Hepatocyte (in vitro differentiated cells): ENCODE data around the gene TM4SF5. TPM values are rescaled to one million over a fixed set of nuclear protein-coding genes. Genes with fewer than 3 reads are reported as not detected.

Experiments
- DNase-seq: peaks from one replicate; pipeline ENCODE4 v3.0.0-alpha.2; 2016; ENCODE audit warnings: low spot score
- H2AFZ ChIP-seq: fragments of 200-600 bp; sonication (generic); 2 replicates; pipeline ENCODE4 v1.6.0; 2016; ENCODE audit warnings: antibody characterized with exemption, mild to moderate bottlenecking
- H3K27ac ChIP-seq: fragments of 200-600 bp; sonication (generic); 2 replicates; pipeline ENCODE4 v1.5.1; 2016; ENCODE audit warnings: mild to moderate bottlenecking
- H3K27me3 ChIP-seq: fragments of 200-600 bp; sonication (generic); 2 replicates; pipeline ENCODE4 v1.6.1; 2016
- H3K36me3 ChIP-seq: fragments of 200-600 bp; sonication (generic); replicated peaks from 2 replicates; pipeline ENCODE4 v1.5.1; 2016; ENCODE audit warnings: low read depth; ENCODE audit not compliant: insufficient read depth
- H3K4me1 ChIP-seq: fragments of 200-600 bp; sonication (generic); 2 replicates; pipeline ENCODE4 v1.5.1; 2016; ENCODE audit warnings: mild to moderate bottlenecking, moderate library complexity; ENCODE audit not compliant: insufficient read depth
- H3K4me2 ChIP-seq: fragments of 200-600 bp; sonication (generic); 2 replicates; pipeline ENCODE4 v1.6.0; 2016
- H3K4me3 ChIP-seq: fragments of 200-600 bp; sonication (generic); 2 replicates; pipeline ENCODE4 v1.5.1; 2016; ENCODE audit warnings: mild to moderate bottlenecking
- H3K79me2 ChIP-seq: fragments of 200-600 bp; sonication (generic); 2 replicates; pipeline ENCODE4 v1.6.0; 2017; ENCODE audit warnings: mild to moderate bottlenecking
- H3K9me2 ChIP-seq: fragments of 200-600 bp; sonication (generic); replicated peaks from 2 replicates; pipeline ENCODE4 v1.6.0; 2017; ENCODE audit warnings: mild to moderate bottlenecking; ENCODE audit not compliant: insufficient read depth
- H3K9me3 ChIP-seq: fragments of 200-600 bp; sonication (generic); 2 replicates; pipeline ENCODE4 v1.5.1; 2016; ENCODE audit warnings: low read depth, mild to moderate bottlenecking
- H4K20me1 ChIP-seq: fragments of 200-600 bp; sonication (generic); 2 replicates; pipeline ENCODE4 v1.6.0; 2016; ENCODE audit warnings: mild to moderate bottlenecking; ENCODE audit not compliant: insufficient read depth, poor library complexity, severe bottlenecking
- CTCF ChIP-seq: fragments of 200-600 bp; sonication (generic); IDR thresholded peaks from 2 replicates; pipeline ENCODE4 v1.5.1; 2016; ENCODE audit warnings: antibody characterized with exemption, mild to moderate bottlenecking; ENCODE audit not compliant: poor library complexity
- EZH2 ChIP-seq: fragments of 200-600 bp; sonication (generic); IDR thresholded peaks from 2 replicates; pipeline ENCODE4 v1.6.1; 2016; ENCODE audit warnings: antibody characterized with exemption, mild to moderate bottlenecking, borderline replicate concordance
- EZH2phosphoT487 ChIP-seq: fragments of 200-600 bp; sonication (generic); IDR thresholded peaks from one replicate; pipeline ENCODE4 v1.6.1; 2018; ENCODE audit warnings: antibody characterized with exemption, mild to moderate bottlenecking, low read depth, moderate library complexity; ENCODE audit not compliant: unreplicated experiment, severe bottlenecking
- WGBS: methylation state at CpG from one replicate; pipeline ENCODE4 v1.1.6; 2016; ENCODE audit warnings: low lambda C conversion rate; ENCODE audit errors: missing lambda C conversion rate; 5-methylcytosine and 5-hydroxymethylcytosine counted together
- polyA plus RNA-seq: library from polyadenylated mRNA; unstranded; fragments of >200 nt; fragmentation: Nextera tagmentation; extraction: Ambion mirVana; gene quantifications from 2 replicates; pipeline ENCODE4 v1.2.1, GENCODE V29; 2016
- total RNA-seq: library from RNA; depleted of rRNA; stranded (reverse); fragments of >200 nt; gene quantifications from 2 replicates; pipeline ENCODE4 v1.2.3, GENCODE V29; 2014

Gene TM4SF5
- total and polyA plus RNA-seq, 2 experiments from 2014 or later: 20.8 to 54.0 TPM

- Histone ChIP-seq H3K27ac (no peak overlapping the region), H3K27me3 (peaks cover 4% of the 10 kb centered on the region), H3K4me1 (peaks cover 5% of the 10 kb centered on the region), H3K4me3 (no peak overlapping the region), H3K79me2 (peaks cover 5% of the 10 kb centered on the region), H3K9me3 (no peaks in the 10 kb centered on the region), H4K20me1 (no peaks in the 10 kb centered on the region), H2AFZ (no peak overlapping the region), H3K4me2 (no peak overlapping the region), H3K36me3 (no peaks in the 10 kb centered on the region), H3K9me2 (no peaks in the 10 kb centered on the region)
- WGBS: 82% methylated on average over 8 of the region's 8 CpGs
- DNase-seq: peak; percentile 16
- TF ChIP-seq CTCF: no peak
- no peak for TF ChIP-seq EZH2phosphoT487
- TF ChIP-seq EZH2: no peak
Observed at GRCh38 chr17:4734857-4735475, 36.7 kb upstream of the TM4SF5 start.

GRCh38 chr17:4735876-4736651, 35.6 kb upstream of the TM4SF5 start:
- H3K27ac ChIP-seq: peak overlapping the region; percentile 49
- peaks cover 5% of the 10 kb centered on the region for H3K79me2 ChIP-seq
- DNase-seq: no peak
- H3K27me3 ChIP-seq: peaks cover 12% of the 10 kb centered on the region
- no peaks in the 10 kb centered on the region for H4K20me1 ChIP-seq
- no peak overlapping the region for H2AFZ ChIP-seq
- H3K4me3 ChIP-seq: no peak overlapping the region
- H3K9me2 ChIP-seq: no peaks in the 10 kb centered on the region
- H3K4me2 ChIP-seq: no peak overlapping the region
- 69% methylated on average over 9 of the region's 9 CpGs for WGBS
- H3K9me3 ChIP-seq: no peaks in the 10 kb centered on the region
- no peaks in the 10 kb centered on the region for H3K36me3 ChIP-seq
- peaks cover 5% of the 10 kb centered on the region for H3K4me1 ChIP-seq
- TF ChIP-seq EZH2: no peak
- no peak for TF ChIP-seq EZH2phosphoT487
- no peak for TF ChIP-seq CTCF

- H3K36me3 ChIP-seq: no peaks in the 10 kb centered on the region
- H4K20me1 ChIP-seq: no peaks in the 10 kb centered on the region
- H3K4me3 ChIP-seq: peak overlapping the region; percentile 91
- DNase-seq: peak; percentile 71
- 15% methylated on average over 38 of the region's 41 CpGs for WGBS
- peak overlapping the region; percentile 98 for H3K4me2 ChIP-seq
- H2AFZ ChIP-seq: peak overlapping the region; percentile 91
- H3K79me2 ChIP-seq: no peaks in the 10 kb centered on the region
- TF ChIP-seq EZH2: no peak
- no peak for TF ChIP-seq EZH2phosphoT487
- no peak for TF ChIP-seq CTCF
- peaks cover 5% of the 10 kb centered on the region for H3K4me1 ChIP-seq
- H3K9me3 ChIP-seq: no peaks in the 10 kb centered on the region
- H3K27me3 ChIP-seq: peaks cover 12% of the 10 kb centered on the region
- peak overlapping the region; percentile 92 for H3K27ac ChIP-seq
- H3K9me2 ChIP-seq: no peaks in the 10 kb centered on the region
Observed at GRCh38 chr17:4738136-4739121, 33.3 kb upstream of the TM4SF5 start.
